G401 (cell line): ENCODE measurements around the gene CYBA. TPM values are rescaled to one million over a fixed set of nuclear protein-coding genes. Genes with fewer than 3 reads are reported as not detected.

Experiments used
- DNase-seq: peaks from one replicate; pipeline ENCODE4 v3.0.0-alpha.2; 2015; ENCODE audit warnings: low spot score
- in situ Hi-C: cut with HindIII; loops from 2 replicates; pipeline ENCODE4 v1.10.0; 2016; ENCODE audit warnings: low sequenced_read_pairs, mixed read lengths
- total RNA-seq: library from RNA; depleted of rRNA; stranded (reverse); fragments of >200 nt; shearing (Covaris generic); gene quantifications from 2 replicates; pipeline ENCODE4 v1.2.3, GENCODE V29; 2014; rRNA removed

The CYBA gene
- total RNA-seq, 1 experiment from 2014 or later, result 299 TPM

DNA sequence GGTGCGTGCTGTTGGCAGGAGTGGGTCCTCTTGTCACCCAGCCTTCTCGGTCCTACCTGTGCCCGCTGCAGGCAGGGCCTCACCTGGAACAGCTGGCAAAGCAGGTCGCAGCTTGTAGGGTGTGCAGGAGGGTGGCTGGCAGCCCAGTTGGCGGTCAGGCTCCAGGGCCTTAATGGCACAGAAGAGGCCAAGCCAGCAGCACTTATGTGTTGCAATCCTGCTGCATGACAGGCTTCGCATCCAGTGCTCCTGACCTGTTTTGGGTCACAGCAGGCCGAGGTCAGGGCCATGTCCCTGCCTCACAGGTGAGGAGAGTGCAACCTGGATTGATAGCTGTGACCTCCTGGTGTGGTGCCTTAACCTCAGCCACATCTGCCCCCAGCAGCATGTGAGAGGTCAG, 48.8 kb downstream of the CYBA start:
- no peak for DNase-seq
- in situ Hi-C loops, result no loop called here

DNA sequence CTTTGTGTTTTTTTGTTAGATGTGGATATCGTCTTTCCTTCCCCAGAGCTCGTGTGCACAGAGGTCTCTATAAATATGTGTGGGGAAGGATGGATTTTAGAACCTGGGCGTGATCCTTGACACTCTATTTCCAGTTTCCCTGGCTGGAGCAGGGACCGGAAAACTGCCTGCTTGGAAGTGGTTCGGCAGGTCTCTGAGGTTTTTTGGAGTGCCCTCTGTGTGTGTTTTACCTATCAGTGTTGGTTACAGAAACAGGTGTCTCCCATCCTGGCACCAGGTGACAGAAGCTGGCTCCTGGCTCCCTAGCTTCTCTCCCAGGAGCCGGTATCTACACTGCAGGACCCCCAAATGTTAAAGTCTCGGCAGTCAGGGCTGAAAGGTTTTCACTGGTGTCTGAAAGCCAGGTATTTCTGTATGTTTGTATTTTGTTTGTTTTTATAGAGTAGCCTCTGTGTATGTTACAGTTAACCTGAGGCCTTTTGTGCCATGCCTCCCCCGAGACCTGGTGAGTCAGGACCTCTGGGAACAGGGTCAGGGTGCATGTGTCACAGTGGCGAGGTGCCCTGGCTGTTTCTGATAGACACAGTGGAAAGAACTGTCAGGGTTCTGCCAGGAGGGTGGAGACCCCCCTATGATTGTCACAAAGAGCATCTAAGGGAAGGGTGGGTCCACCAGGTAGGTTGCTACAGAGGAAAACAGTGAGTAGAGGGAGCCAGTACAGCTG, 49.4 kb downstream of the CYBA start:
- DNase-seq, result no peak
- in situ Hi-C loops, result no loop called here

DNA sequence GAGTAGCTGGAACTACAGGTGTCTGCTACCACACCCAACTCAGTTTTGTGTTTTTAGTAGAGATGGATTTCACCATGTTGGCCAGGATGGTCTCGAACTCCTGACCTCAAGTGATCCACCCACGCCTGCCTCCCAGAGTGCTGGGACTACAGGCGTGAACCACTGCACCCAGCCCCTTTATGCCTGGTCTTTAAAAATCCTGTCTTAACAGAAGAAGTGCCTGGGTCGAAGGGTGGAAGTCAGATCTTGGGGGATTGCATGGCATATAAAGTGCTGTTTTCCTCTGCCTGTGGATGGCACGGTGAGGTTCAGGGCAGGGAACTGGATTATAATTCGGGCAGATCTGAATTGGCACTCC, 50.3 kb downstream of the CYBA start:
- in situ Hi-C loops, result no loop called here
- no peak for DNase-seq

DNA sequence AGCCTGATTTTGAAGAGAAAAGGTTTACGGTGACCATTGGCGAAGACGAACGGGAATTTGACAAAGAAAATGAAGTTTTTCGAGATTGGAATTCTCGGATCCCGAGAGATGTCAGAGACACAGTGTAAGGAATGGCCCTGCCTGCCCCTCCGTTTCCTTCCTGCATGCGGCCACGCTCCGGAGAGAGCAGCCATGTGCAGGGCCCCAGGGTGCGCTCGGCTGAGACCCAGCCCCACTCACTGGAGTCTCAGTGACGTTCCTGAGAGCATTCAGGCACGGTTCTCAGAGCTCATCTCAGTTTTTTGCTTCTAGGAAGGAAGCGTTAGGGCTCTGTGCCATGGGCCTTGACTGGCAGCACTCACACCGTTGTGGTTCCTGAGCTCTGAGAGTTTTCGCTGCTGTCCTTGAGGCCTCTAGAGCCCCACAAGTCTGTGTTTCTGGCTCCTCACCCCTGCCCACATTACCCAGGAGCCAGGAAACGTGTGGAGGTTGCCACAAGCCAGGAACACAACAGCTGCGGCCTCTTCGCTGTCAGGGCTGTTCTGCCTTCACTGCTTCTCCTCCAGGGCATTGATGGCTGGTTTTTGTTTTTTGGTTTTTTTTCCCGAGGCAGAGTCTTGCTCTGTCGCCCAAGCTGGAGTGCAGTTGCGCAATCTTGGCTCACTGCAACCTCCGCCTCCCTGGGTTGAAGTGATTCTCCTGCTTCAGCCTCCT, 50.9 kb downstream of the CYBA start:
- in situ Hi-C loops, result no loop called here
- no peak for DNase-seq

DNA sequence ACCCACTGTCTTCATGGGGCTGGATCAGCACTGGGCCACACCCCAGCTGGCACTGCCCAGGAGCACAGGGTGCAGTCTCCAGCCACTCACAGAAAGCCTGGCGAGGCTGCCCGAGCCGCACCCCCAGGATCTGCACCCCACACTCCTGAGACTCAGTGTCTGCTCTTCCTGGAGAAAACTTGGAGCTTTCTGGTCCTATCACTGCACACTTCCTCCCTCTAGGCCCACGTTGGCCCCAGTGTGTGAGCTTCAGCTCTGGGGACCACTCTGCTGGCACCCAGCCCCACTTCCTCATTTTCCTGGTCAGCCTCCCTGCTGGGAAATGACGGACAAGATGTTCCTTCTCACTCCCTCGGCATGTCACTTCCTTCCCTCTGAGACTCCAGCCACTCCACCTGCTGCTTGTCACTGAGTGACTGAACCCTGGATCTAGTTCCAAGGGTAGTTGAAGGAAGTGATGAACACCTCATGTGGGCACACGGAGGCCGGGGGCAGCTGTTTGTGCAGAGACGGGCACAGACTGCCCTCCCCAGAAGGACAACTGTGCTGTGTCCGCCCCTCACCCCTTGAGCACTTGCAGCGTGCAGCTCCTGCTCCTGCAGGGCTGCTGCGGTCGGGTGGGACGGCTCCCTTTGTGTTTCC, 51.6 kb downstream of the CYBA start:
- DNase-seq, result no peak
- in situ Hi-C loops, result no loop called here

DNA sequence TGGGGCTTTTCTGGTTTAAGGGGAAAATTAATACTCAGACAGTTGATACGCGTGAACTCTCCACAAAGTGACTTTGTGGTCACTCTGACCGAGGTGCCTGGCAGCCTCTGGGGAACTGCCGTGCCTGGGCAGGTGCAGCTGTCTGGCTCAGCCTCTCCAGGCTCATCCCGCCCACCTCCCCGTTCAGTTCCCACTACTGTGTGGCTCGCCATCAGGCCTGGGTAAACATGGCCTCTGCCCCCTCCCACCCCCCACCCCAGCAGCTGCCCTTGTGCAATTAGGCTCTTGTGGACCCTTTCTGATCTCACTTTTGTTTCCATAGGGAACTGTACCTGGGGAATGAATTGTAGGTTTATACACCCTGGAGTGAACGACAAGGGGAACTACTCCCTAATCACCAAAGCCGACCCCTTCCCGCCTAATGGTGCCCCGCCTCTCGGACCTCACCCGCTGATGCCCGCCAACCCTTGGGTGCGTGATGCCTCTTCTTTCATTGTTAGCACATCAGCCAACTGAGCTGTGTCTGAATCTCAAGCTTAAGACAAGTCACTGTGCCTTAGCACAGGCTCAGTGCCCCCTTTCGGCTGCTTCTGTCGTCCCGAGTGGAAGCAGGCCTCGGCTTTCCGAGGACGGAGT, 52.9 kb downstream of the CYBA start:
- in situ Hi-C loops, result no loop called here
- DNase-seq, result no peak

DNA sequence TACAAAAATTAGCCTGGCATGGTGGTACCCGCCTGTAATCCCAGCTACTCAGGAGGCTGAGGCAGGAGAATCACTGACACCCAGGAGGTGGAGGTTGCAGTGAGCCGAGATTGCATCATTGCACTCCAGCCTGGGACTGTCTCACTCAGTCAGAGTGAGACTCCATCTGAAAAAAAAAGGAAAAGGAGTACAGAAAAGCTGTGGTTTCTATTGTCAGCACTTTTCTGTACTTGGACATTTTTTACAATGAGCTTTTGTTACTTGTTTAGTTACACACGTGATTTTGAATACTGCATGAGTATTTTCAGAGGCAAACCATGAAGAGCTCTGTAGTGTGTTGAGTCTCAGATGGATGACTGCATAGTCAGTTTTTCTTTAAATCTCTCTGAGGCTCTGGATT, 54.4 kb downstream of the CYBA start:
- in situ Hi-C loops, result no loop called here
- DNase-seq, result no peak

DNA sequence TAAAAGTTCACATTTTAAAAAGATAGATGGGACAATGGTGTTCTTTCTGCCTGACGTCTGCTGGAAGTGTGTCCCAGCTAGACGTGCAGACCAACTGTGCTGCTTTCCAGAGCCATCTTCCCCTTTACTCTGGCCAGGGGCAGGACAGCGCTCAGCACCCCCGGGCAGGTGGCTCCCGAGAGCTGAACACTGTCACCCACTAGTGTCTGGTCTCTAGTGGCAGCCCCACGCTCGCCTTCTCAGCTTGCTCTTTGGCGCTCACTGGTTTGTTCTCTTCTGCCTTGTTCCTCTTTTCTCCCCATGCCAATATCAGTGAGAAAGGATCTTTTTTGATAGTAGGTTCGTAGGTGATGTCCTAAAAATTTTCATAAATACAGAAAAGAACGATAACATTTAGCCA, 54.9 kb downstream of the CYBA start:
- in situ Hi-C loops, result no loop called here
- DNase-seq, result no peak

DNA sequence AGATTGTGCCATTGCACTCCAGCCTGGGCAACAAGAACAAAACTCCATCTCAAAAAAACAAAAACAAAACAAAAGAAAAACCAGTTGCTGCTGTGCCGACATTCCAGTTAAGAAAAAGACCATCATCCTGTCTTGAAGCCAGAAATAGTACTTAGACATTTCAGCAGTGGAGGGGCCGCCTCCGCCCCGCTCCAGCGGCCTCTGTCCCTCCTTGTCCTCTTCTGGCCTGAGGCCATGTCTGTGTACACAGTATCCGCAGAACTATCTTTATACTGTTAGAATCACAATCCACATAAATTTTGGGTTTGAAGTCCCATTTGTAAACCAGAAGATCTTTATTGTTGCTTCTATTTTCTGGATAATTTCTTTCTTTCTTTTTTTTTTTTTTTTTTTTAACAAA, 55.8 kb downstream of the CYBA start:
- DNase-seq, result no peak
- in situ Hi-C loops, result no loop called here

DNA sequence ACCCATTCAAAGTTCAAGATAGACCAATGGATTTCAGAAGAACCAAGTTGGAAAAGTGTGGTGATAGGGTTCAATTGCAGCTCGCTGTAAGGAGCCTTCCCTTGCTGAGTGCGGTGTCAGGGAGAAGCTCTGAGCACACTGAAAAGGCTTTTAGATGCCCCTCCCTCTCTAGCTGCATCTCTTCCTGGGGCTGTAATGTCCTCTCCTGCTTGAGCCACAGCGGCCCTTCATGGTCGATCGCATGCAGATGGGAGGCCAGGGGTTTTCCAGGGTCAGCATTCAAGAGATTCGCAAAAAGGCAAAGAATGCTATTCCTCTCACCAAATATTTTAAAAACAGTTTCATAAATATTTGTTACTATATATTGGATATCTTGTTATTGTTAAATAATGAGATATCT, 56.9 kb downstream of the CYBA start:
- in situ Hi-C loops, result no loop called here
- no peak for DNase-seq

DNA sequence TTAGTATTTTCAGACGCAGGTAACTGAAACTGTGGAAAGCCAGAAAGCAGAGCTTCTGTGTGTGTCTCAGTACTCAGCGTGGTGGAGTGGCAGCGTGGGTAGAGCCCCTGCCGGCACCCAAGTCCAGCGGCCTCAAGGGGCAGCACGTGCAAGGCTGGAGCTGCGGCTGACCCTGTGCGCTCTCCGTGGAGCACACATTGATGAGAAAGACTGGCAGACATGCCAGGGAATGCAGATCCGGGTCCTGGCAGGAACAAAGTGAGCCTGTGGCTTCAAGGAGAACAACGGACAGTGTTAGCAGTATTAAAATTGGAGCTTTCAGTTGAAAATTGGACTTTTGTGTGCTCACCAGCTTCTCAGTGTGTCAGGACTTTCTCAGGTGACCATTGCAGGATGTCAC, 57.4 kb downstream of the CYBA start:
- in situ Hi-C loops, result no loop called here
- no peak for DNase-seq

Other genes with a start within 250 kb of the CYBA start
- gene ZFPM1, start 197.8 kb downstream of the CYBA start, total RNA-seq, result 0.55 and 1.2 TPM in 2 replicates
- gene ZC3H18, start 80.7 kb downstream of the CYBA start, total RNA-seq, result 25.8 and 48.9 TPM in 2 replicates
- 0.43 TPM in 1 of 2 replicates, not detected in the other for gene IL17C, start 12.5 kb downstream of the CYBA start, total RNA-seq
- 48.9 and 63.5 TPM in 2 replicates for gene MVD, start 12.0 kb upstream of the CYBA start, total RNA-seq
- 0.18 and 0.88 TPM in 2 replicates for gene SNAI3, start 35.5 kb upstream of the CYBA start, total RNA-seq
- 22.3 and 31.3 TPM in 2 replicates for gene RNF166, start 55.4 kb upstream of the CYBA start, total RNA-seq
- gene CTU2, start 55.5 kb upstream of the CYBA start, total RNA-seq, result 14.7 and 21.8 TPM in 2 replicates
- 69.8 and 75.6 TPM in 2 replicates for gene PIEZO1, start 134.2 kb upstream of the CYBA start, total RNA-seq
- gene CDT1, start 152.7 kb upstream of the CYBA start, total RNA-seq, result 32.8 and 36.6 TPM in 2 replicates
- gene APRT, start 160.9 kb upstream of the CYBA start, total RNA-seq, result 266 and 349 TPM in 2 replicates
- 12.3 and 13.3 TPM in 2 replicates for gene GALNS, start 205.9 kb upstream of the CYBA start, total RNA-seq
- 86.0 and 86.1 TPM in 2 replicates for gene TRAPPC2L, start 206.1 kb upstream of the CYBA start, total RNA-seq
- gene PABPN1L, start 215.6 kb upstream of the CYBA start, total RNA-seq, result not detected in 2 replicates